Fibroblast of pulmonary artery (primary cell): Measurements from ENCODE around the gene MRPL24.
A peak's percentile ranks its signal among the peaks of the same experiment; 100 is the strongest.

ENCODE experiments used
- DNase-seq: peaks from one replicate; pipeline ENCODE4 v3.0.0-alpha.2; 2010; ENCODE audit warnings: low read depth
- H3K4me3 ChIP-seq: replicated peaks from 2 replicates; pipeline ENCODE4 v1.5.1; 2011; ENCODE audit warnings: low read depth, mild to moderate bottlenecking, control low read depth, low read length, moderate library complexity
- CTCF ChIP-seq: IDR thresholded peaks from 2 replicates; pipeline ENCODE4 v1.5.1; 2011; ENCODE audit warnings: mild to moderate bottlenecking, control low read depth, low read length, inconsistent platforms; ENCODE audit errors: missing control alignments

MRPL24 gene

GRCh38 chr1:156743367-156744302 lies 2.7 kb upstream of the MRPL24 start:
- no peak overlapping the region for H3K4me3 ChIP-seq
- DNase-seq = no peak
- no peak for TF ChIP-seq CTCF

DNA sequence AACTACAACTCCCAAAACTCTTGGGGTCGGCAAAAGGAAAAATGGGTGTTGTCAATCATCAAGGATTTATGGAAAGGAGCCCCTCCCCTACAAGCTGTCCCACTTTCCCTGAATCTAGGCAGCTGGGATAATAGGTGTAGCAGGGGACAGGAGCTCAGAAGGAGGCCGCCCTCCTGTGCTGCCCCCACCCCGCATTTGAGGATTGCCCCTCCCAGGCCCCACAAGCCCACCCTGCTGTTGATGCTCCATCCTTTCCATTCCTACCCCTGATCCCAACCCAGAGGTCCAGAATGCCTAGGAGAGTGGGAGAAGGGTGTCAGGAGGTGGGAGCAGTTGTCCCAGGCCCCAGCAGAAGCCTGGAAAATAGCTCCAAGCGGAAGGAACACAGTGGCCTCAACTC lies 1.9 kb upstream of the MRPL24 start:
- no peak overlapping the region for H3K4me3 ChIP-seq
- TF ChIP-seq CTCF = no peak
- no peak for DNase-seq

GRCh38 chr1:156742017-156742416 lies 1.1 kb upstream of the MRPL24 start:
- H3K4me3 ChIP-seq = no peak overlapping the region
- no peak for DNase-seq
- no peak for TF ChIP-seq CTCF

DNA sequence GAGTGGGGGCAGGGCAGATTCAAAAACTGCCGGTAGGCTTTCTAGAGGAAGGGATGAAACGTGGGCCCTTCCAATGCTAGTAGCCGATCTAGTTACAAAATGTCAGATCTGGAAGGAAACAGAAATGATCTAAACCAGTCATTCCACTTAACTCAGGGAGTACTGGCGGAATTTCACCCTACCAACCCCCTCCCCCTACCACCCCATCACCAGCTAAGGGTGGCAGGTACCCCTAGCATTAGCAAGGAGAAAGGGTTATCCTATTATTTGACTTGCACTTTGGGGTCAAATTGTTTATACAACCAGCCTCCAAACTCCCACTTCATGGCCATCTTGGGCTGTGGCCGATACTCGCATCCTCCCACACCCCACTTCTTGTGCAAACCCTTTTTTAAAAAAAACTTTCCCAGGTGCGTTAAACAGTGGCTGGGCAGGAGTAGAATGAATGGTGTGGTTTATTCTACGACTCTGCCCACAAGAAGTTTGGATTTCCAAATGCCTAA lies 644 bp upstream of the MRPL24 start:
- no peak for DNase-seq
- peak overlapping the region; percentile 8 for H3K4me3 ChIP-seq
- no peak for TF ChIP-seq CTCF

DNA sequence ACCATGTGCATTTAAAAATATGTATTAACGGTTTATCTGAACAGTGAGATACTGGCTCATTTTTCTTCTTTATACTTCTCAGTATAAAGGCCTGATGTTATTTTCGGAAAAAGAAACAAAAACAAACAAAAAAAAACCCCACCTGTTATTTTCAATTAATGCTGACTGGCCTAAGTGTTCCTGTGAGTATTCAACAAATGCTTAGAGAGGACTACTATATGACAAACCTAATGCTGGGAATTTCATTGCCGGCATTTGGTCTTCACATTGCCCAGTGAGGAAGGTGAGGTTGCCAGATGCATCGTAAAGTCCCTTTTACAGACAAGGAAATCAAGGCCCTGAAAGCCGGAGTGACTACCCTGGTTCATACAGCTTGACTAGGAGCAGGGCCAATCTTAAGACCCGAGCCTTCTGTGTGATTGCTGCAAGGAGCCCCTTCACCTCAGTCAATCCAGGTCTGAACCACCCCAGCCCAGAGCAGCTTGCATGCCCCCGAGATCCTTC lies 599 bp downstream of the MRPL24 start:
- no peak for TF ChIP-seq CTCF
- no peak for DNase-seq
- H3K4me3 ChIP-seq = peak overlapping the region; percentile 81

DNA sequence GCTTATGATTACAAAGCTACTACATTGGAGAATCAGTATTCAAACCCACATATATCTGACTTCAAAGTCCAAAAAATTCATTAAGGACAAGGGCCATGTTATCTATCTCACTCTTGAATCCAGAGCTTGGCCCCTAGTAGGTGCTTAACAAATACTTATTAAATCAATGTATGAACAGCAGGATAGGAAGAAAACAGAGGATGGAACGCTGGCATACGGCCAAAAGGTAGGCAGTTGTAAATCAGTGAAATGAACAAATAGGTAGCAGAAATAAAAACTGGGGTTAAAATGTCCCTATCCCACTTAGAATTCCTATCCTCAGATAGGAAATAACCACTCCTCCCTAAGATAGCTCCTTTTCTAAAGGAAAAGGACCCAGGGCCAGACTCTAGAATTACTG lies 2.0 kb downstream of the MRPL24 start:
- no peak for TF ChIP-seq CTCF
- DNase-seq = no peak
- H3K4me3 ChIP-seq = no peak overlapping the region
